HEK293 (cell line): ENCODE results near the gene NOC2L.

ENCODE experiments used
- BCL11A ChIP-seq: fragments of 450-650 bp; formaldehyde crosslinking; IDR thresholded peaks from 2 replicates; pipeline ENCODE4 v1.5.1; 2016; ENCODE audit warnings: low read depth, missing biosample characterization, missing genetic modification characterization
- BCL6B ChIP-seq: fragments of 450-650 bp; formaldehyde crosslinking; IDR thresholded peaks from 2 replicates; pipeline ENCODE4 v1.5.1; 2017; ENCODE audit warnings: missing biosample characterization, missing genetic modification characterization
- GLIS2 ChIP-seq: fragments of 450-650 bp; formaldehyde crosslinking; IDR thresholded peaks from 2 replicates; pipeline ENCODE4 v1.5.1; 2016; ENCODE audit warnings: missing biosample characterization, missing genetic modification characterization
- HIC1 ChIP-seq: fragments of 450-650 bp; formaldehyde crosslinking; IDR thresholded peaks from 2 replicates; pipeline ENCODE4 v1.5.1; 2016; ENCODE audit warnings: missing biosample characterization, missing genetic modification characterization
- HOXC10 ChIP-seq: sonication (generic); formaldehyde crosslinking; IDR thresholded peaks from 2 replicates; pipeline ENCODE4 v1.8.1; 2023; ENCODE audit warnings: mild to moderate bottlenecking, missing genetic modification reagents
- KLF10 ChIP-seq: fragments of 450-650 bp; IDR thresholded peaks from 2 replicates; pipeline ENCODE4 v1.5.1; 2018; ENCODE audit warnings: missing biosample characterization, mild to moderate bottlenecking, missing genetic modification characterization
- PATZ1 ChIP-seq: fragments of 450-650 bp; formaldehyde crosslinking; IDR thresholded peaks from 2 replicates; pipeline ENCODE4 v1.5.1; 2016; ENCODE audit warnings: missing biosample characterization, missing genetic modification characterization
- SALL2 ChIP-seq: fragments of 450-650 bp; formaldehyde crosslinking; IDR thresholded peaks from 2 replicates; pipeline ENCODE4 v1.5.0; 2017; ENCODE audit warnings: missing biosample characterization, mild to moderate bottlenecking, missing genetic modification characterization, borderline replicate concordance
- SP7 ChIP-seq: fragments of 450-650 bp; formaldehyde crosslinking; IDR thresholded peaks from 2 replicates; pipeline ENCODE4 v1.5.1; 2016; ENCODE audit warnings: missing biosample characterization, missing genetic modification characterization
- TRIM28 ChIP-seq: IDR thresholded peaks from 2 replicates; pipeline ENCODE4 v1.6.1; 2011; ENCODE audit warnings: low read length, control low read depth, borderline replicate concordance
- ZBTB17 ChIP-seq: fragments of 450-650 bp; formaldehyde crosslinking; IDR thresholded peaks from 2 replicates; pipeline ENCODE4 v1.5.1; 2016; ENCODE audit warnings: missing biosample characterization, missing genetic modification characterization
- ZBTB44 ChIP-seq: fragments of 450-650 bp; IDR thresholded peaks from 2 replicates; pipeline ENCODE4 v1.5.1; 2018; ENCODE audit warnings: missing biosample characterization, mild to moderate bottlenecking, missing genetic modification characterization
- ZBTB49 ChIP-seq: fragments of 450-650 bp; formaldehyde crosslinking; IDR thresholded peaks from 2 replicates; pipeline ENCODE4 v1.5.1; 2016; ENCODE audit warnings: missing biosample characterization, missing genetic modification characterization, low read depth
- ZEB2 ChIP-seq: fragments of 450-650 bp; formaldehyde crosslinking; IDR thresholded peaks from 2 replicates; pipeline ENCODE4 v1.5.1; 2016; ENCODE audit warnings: missing biosample characterization, missing genetic modification characterization
- ZNF133 ChIP-seq: fragments of 450-650 bp; formaldehyde crosslinking; IDR thresholded peaks from 2 replicates; pipeline ENCODE4 v1.5.1; 2016; ENCODE audit warnings: missing biosample characterization, missing genetic modification characterization
- ZNF223 ChIP-seq: fragments of 450-650 bp; formaldehyde crosslinking; IDR thresholded peaks from 2 replicates; pipeline ENCODE4 v1.5.1; 2016; ENCODE audit warnings: missing biosample characterization, missing genetic modification characterization
- ZNF280C ChIP-seq: fragments of 450-650 bp; formaldehyde crosslinking; IDR thresholded peaks from 2 replicates; pipeline ENCODE4 v1.5.1; 2016; ENCODE audit warnings: missing biosample characterization, missing genetic modification characterization
- ZNF350 ChIP-seq: fragments of 450-650 bp; formaldehyde crosslinking; IDR thresholded peaks from 2 replicates; pipeline ENCODE4 v1.5.0; 2017; ENCODE audit warnings: missing biosample characterization, mild to moderate bottlenecking, missing genetic modification characterization
- ZNF48 ChIP-seq: fragments of 450-650 bp; formaldehyde crosslinking; IDR thresholded peaks from 2 replicates; pipeline ENCODE4 v1.5.1; 2016; ENCODE audit warnings: missing biosample characterization, missing genetic modification characterization
- ZNF530 ChIP-seq: fragments of 450-650 bp; formaldehyde crosslinking; IDR thresholded peaks from 2 replicates; pipeline ENCODE4 v1.5.1; 2016; ENCODE audit warnings: low read depth, missing biosample characterization, missing genetic modification characterization
- ZNF544 ChIP-seq: fragments of 450-650 bp; formaldehyde crosslinking; IDR thresholded peaks from 2 replicates; pipeline ENCODE4 v1.5.0; 2017; ENCODE audit warnings: missing biosample characterization, missing genetic modification characterization
- ZNF549 ChIP-seq: fragments of 450-650 bp; IDR thresholded peaks from 2 replicates; pipeline ENCODE4 v1.5.1; 2018; ENCODE audit warnings: missing biosample characterization, missing genetic modification characterization, mild to moderate bottlenecking, inconsistent platforms, moderate library complexity
- ZNF555 ChIP-seq: fragments of 450-650 bp; formaldehyde crosslinking; conservative IDR thresholded peaks from 2 replicates; pipeline ENCODE4 v1.5.1; 2017; ENCODE audit warnings: missing biosample characterization, mild to moderate bottlenecking, missing genetic modification characterization, inconsistent platforms
- ZNF600 ChIP-seq: fragments of 450-650 bp; formaldehyde crosslinking; IDR thresholded peaks from 2 replicates; pipeline ENCODE4 v1.5.1; 2016; ENCODE audit warnings: missing biosample characterization, missing genetic modification characterization
- ZNF639 ChIP-seq: fragments of 450-650 bp; formaldehyde crosslinking; IDR thresholded peaks from 2 replicates; pipeline ENCODE4 v1.5.1; 2016; ENCODE audit warnings: missing biosample characterization, missing genetic modification characterization
- ZNF677 ChIP-seq: fragments of 450-650 bp; IDR thresholded peaks from 2 replicates; pipeline ENCODE4 v1.5.0; 2018; ENCODE audit warnings: missing biosample characterization, mild to moderate bottlenecking, missing genetic modification characterization, moderate library complexity
- ZNF768 ChIP-seq: fragments of 450-650 bp; formaldehyde crosslinking; IDR thresholded peaks from 2 replicates; pipeline ENCODE4 v1.5.1; 2018; ENCODE audit warnings: missing biosample characterization, mild to moderate bottlenecking, missing genetic modification characterization
- ZSCAN16 ChIP-seq: fragments of 450-650 bp; formaldehyde crosslinking; IDR thresholded peaks from 2 replicates; pipeline ENCODE4 v1.5.1; 2016; ENCODE audit warnings: missing biosample characterization, missing genetic modification characterization

Gene NOC2L

GRCh38 chr1:938088-938683 lies 20.9 kb downstream of the NOC2L start (continued):
- TF ChIP-seq HIC1 (tag by site-specific recombination) (peak; percentile 95), ZBTB17 (tag by site-specific recombination) (no peak), ZBTB49 (no peak), ZNF639 (tag by site-specific recombination) (no peak), ZSCAN16 (tag by site-specific recombination) (no peak), ZNF555 (tag by site-specific recombination) (no peak), ZNF280C (tag by site-specific recombination) (no peak), ZNF350 (no peak), ZEB2 (no peak), KLF10 (tag by site-specific recombination) (no peak), ZNF530 (tag by site-specific recombination) (no peak), GLIS2 (tag by site-specific recombination) (peak; percentile 79), TRIM28 (no peak), ZBTB44 (no peak), BCL11A (tag by site-specific recombination) (peak; percentile 62), ZNF133 (tag by site-specific recombination) (no peak), ZNF768 (no peak), SALL2 (tag by site-specific recombination) (no peak), ZNF544 (tag by site-specific recombination) (no peak), ZNF677 (tag by site-specific recombination) (no peak), BCL6B (tag by site-specific recombination) (no peak), ZNF223 (tag by site-specific recombination) (0 out of 2 replicates have a peak, but pooled peaks have one; percentile 14), ZNF549 (tag by site-specific recombination) (no peak), ZNF48 (tag by site-specific recombination) (no peak), PATZ1 (tag by site-specific recombination) (peak; percentile 73), SP7 (tag by site-specific recombination) (peak; percentile 47; the same call in 1 of the 2 replicates), HOXC10 (no peak), ZNF600 (peak; percentile 84)
